MM.1S (cell line): ENCODE results near the gene RNF150.

ENCODE experiments used
- CTCF ChIP-seq: fragments of 300-600 bp; sonication (generic); IDR thresholded peaks from 2 replicates; pipeline ENCODE4 v1.5.1; 2016; ENCODE audit warnings: antibody characterized with exemption, low read length, mixed read lengths
- EZH2 ChIP-seq: fragments of 300-600 bp; sonication (generic); optimal IDR thresholded peaks from 2 replicates; pipeline ENCODE3; 2017; ENCODE audit warnings: low read depth, mild to moderate bottlenecking, antibody characterized with exemption, low read length, mixed read lengths

GRCh38 chr4:140869446-140869845 lies 263.8 kb downstream of the RNF150 start:
- TF ChIP-seq CTCF (no peak), EZH2 (no peak)
